ENCODE results near the gene PPP2R3A. TPM values are rescaled to one million over a fixed set of nuclear protein-coding genes. Genes with fewer than 3 reads are reported as not detected.

PPP2R3A gene
- total and polyA plus RNA-seq, 2 donors (not counting 3 experiments of a cell fraction or from before 2014, with no cell fraction given) = 3.3 to 14.6 TPM

- DNase-seq (ENCODE audit: low read depth, low spot score) (no peak), FAIRE-seq (no peak)
- Histone ChIP-seq H3K9ac (replicated peaks; ENCODE audit: extremely low read depth, insufficient read depth, low read length) (no peak overlapping the region), H3K27ac (ENCODE audit: insufficient read depth, low read depth, low read length) (no peak overlapping the region), H3K4me3 (replicated peaks in 1 of 3; ENCODE audit: insufficient read depth in 1 of 3, low read depth in 1 of 3, low read length in 3 of 3) (no peak overlapping the region), H3K9me3 (replicated peaks; ENCODE audit: control insufficient read depth, insufficient read depth, low read length) (no peaks in the 10 kb centered on the region), H4K20me1 (replicated peaks; ENCODE audit: control insufficient read depth, extremely low read depth, insufficient read depth, low read length) (no peaks in the 10 kb centered on the region), H3K36me3 (ENCODE audit: control insufficient read depth in 2 of 2, extremely low read depth in 1 of 2, insufficient read depth in 2 of 2, low read length in 2 of 2) (no peaks in the 10 kb centered on the region), H3K9me1 (replicated peaks; ENCODE audit: control insufficient read depth, extremely low read depth, insufficient read depth, low read length) (no peaks in the 10 kb centered on the region), H3K79me2 (ENCODE audit: control insufficient read depth, insufficient read depth, low read length) (no peaks in the 10 kb centered on the region), H2AFZ (ENCODE audit: low read depth, low read length) (no peak overlapping the region), H3K4me2 (ENCODE audit: insufficient read depth, low read length) (no peak overlapping the region), H3K4me1 (ENCODE audit: control insufficient read depth, extremely low read depth, insufficient read depth, low read length) (no peaks in the 10 kb centered on the region), H3K27me3 (ENCODE audit: control insufficient read depth in 2 of 2, insufficient read depth in 2 of 2, low read length in 2 of 2) (peaks cover 2 to 5% of the 10 kb centered on the region in 2 experiments)
- intact Hi-C loops (cut with micrococcal nuclease) (no loop called here), dilution Hi-C loops (cut with MboI; ENCODE audit: extremely low pct_ligation_motif_present, low sequenced_read_pairs) (no loop called here)
- TF ChIP-seq GATA2 (IDR thresholded peaks at IDR 0.05; ENCODE audit: insufficient read depth, insufficient read length, low read depth, low read length) (no peak), FOS (IDR thresholded peaks at IDR 0.05; ENCODE audit: borderline replicate concordance, insufficient read depth, low read length) (no peak), JUN (IDR thresholded peaks at IDR 0.05; ENCODE audit: borderline replicate concordance, insufficient read depth, insufficient read length, low read depth) (no peak), POLR2A (IDR thresholded peaks at IDR 0.05; ENCODE audit: low read depth, low read length) (no peak), MAX (IDR thresholded peaks at IDR 0.05; ENCODE audit: insufficient read depth, insufficient read length) (no peak), POLR2AphosphoS5 (IDR thresholded peaks at IDR 0.05; ENCODE audit: insufficient read depth, low read depth, low read length) (no peak), CTCF (IDR thresholded peaks at IDR 0.05; ENCODE audit: extremely low read depth in 1 of 2, insufficient read depth in 1 of 2, low read depth in 1 of 2, low read length in 2 of 2) (no peak), MYC (IDR thresholded peaks at IDR 0.05; ENCODE audit: low read depth, low read length) (no peak), EZH2 (IDR thresholded peaks at IDR 0.05; ENCODE audit: borderline replicate concordance, low read depth, low read length, severe bottlenecking) (no peak)
- ChIA-PET POLR2A (no interaction called here), CTCF (interaction anchor here (1.6 kb wide), 1 partner anchor 113 kb away, joined by 5 read pairs; no protein-coding TSS in a partner anchor)
- no TSS peak for BruUV-seq (replicated peaks)
Measured at GRCh38 chr3:135929670-135930069, 35.9 kb upstream of the PPP2R3A start.

All from endothelial cell of umbilical vein (primary cell).